LNCaP clone FGC (cell line): ENCODE measurements around the gene CCDC40.

ENCODE experiments used
- DNase-seq: peaks from one replicate; pipeline ENCODE4 v3.0.0-alpha.2; 2011; ENCODE audit warnings: low read depth
- H3K4me3 ChIP-seq: 2 replicates; pipeline ENCODE4 v1.5.1; 2011; ENCODE audit warnings: mild to moderate bottlenecking, low read depth, low read length, control low read depth
- CTCF ChIP-seq: IDR thresholded peaks from 2 replicates; pipeline ENCODE4 v1.5.1; 2012; ENCODE audit warnings: mild to moderate bottlenecking; ENCODE audit not compliant: control insufficient read depth, insufficient read depth; ENCODE audit errors: extremely low read depth

The CCDC40 gene

GRCh38 chr17:80017226-80018010, 19.0 kb upstream of the CCDC40 start:
- no peak for DNase-seq
- H3K4me3 ChIP-seq: no peak overlapping the region
- TF ChIP-seq CTCF: no peak

GRCh38 chr17:80018917-80019651, 17.4 kb upstream of the CCDC40 start:
- no peak for DNase-seq
- no peak for TF ChIP-seq CTCF
- no peak overlapping the region for H3K4me3 ChIP-seq

- H3K4me3 ChIP-seq: no peak overlapping the region
- no peak for DNase-seq
- TF ChIP-seq CTCF: no peak
Measured at GRCh38 chr17:80021600-80021999, 14.8 kb upstream of the CCDC40 start.

GRCh38 chr17:80023481-80024205, 12.8 kb upstream of the CCDC40 start:
- DNase-seq: no peak
- TF ChIP-seq CTCF: no peak
- H3K4me3 ChIP-seq: no peak overlapping the region

- TF ChIP-seq CTCF: no peak
- no peak overlapping the region for H3K4me3 ChIP-seq
- no peak for DNase-seq
Measured at GRCh38 chr17:80024206-80024972, 12.1 kb upstream of the CCDC40 start.

- no peak for TF ChIP-seq CTCF
- DNase-seq: no peak
- no peak overlapping the region for H3K4me3 ChIP-seq
Measured at GRCh38 chr17:80025140-80025539, 11.3 kb upstream of the CCDC40 start.
